Endothelial cell of umbilical vein (primary cell): ENCODE data around the gene DBF4B. TPM values are rescaled to one million over a fixed set of nuclear protein-coding genes. Genes with fewer than 3 reads are reported as not detected.
A peak's percentile ranks its signal among the peaks of the same experiment; 100 is the strongest.
"Not testable (repeated sequence)": the region's sequence is repeated elsewhere in the genome, so short reads cannot be mapped to it uniquely, and the experiment has no call there.

Experiments used
- BruUV-seq: library from RNA; stranded (reverse); fragments of 400-500 nt; replicated peaks from 2 replicates; lab custom pipeline; 2021; lab: Mats Ljungman, UMichigan
- CTCF ChIA-PET: fragments of 300-600, 350-600 bp; sonication (Branson Sonifier 250); formaldehyde crosslinking; loops from one replicate; lab custom pipeline; 2021; ENCODE audit warnings: antibody characterized with exemption, inconsistent platforms; lab: Charles Lee
- POLR2A ChIA-PET: fragments of 300-600, 350-600 bp; sonication (Branson Sonifier 250); formaldehyde crosslinking; loops from one replicate; lab custom pipeline; 2021; ENCODE audit warnings: antibody characterized with exemption, inconsistent platforms; lab: Charles Lee
- DNase-seq: peaks from one replicate; pipeline ENCODE4 v3.0.0-alpha.2; 2011; ENCODE audit warnings: low read depth, low spot score
- FAIRE-seq: peaks from 2 replicates; lab custom pipeline; 2011; peaks lifted over from hg19 to GRCh38; lab: Jason Lieb, UNC
- H2AFZ ChIP-seq: 2 replicates; pipeline ENCODE4 v1.6.0; 2012; ENCODE audit warnings: low read depth, low read length, control low read depth, inconsistent platforms
- H3K27ac ChIP-seq: 2 replicates; pipeline ENCODE4 v1.5.1; 2011; ENCODE audit warnings: low read depth, mild to moderate bottlenecking, control low read depth, low read length, moderate library complexity; ENCODE audit not compliant: insufficient read depth
- H3K27me3 ChIP-seq, 2 experiments: 2 replicates each; pipeline versions ENCODE4 v1.6.0 to v1.6.1; 2011; ENCODE audit warnings: low read length in 2 of 2, mixed read lengths in 1 of 2; ENCODE audit not compliant: control insufficient read depth in 2 of 2, insufficient read depth in 2 of 2
- H3K36me3 ChIP-seq, 2 experiments: 2 replicates in 1 of 2; 3 replicates in 1 of 2; pipeline ENCODE4 v1.5.1; 2011; ENCODE audit warnings: low read length in 2 of 2, mild to moderate bottlenecking in 1 of 2, moderate library complexity in 1 of 2; ENCODE audit not compliant: control insufficient read depth in 2 of 2, insufficient read depth in 2 of 2; ENCODE audit errors: extremely low read depth in 1 of 2
- H3K4me1 ChIP-seq: 3 replicates; pipeline ENCODE4 v1.5.1; 2011; ENCODE audit warnings: mild to moderate bottlenecking, low read length; ENCODE audit not compliant: control insufficient read depth, insufficient read depth; ENCODE audit errors: extremely low read depth
- H3K4me2 ChIP-seq: 2 replicates; pipeline ENCODE4 v1.6.1; 2011; ENCODE audit warnings: low read length, control low read depth, mixed read lengths; ENCODE audit not compliant: insufficient read depth
- H3K4me3 ChIP-seq, 3 experiments: fragments of 200-600 bp in 1 of 3; sonication (generic), shearing (Covaris generic) in 1 of 3; replicated peaks in 1 of 3; 2 replicates each; pipeline ENCODE4 v1.5.1; 2011 to 2016; ENCODE audit warnings: control low read depth in 3 of 3, low read length in 3 of 3, mild to moderate bottlenecking in 2 of 3, inconsistent platforms in 1 of 3, low read depth in 1 of 3, moderate library complexity in 1 of 3; ENCODE audit not compliant: insufficient read depth in 1 of 3
- H3K79me2 ChIP-seq: 2 replicates; pipeline ENCODE4 v1.6.0; 2012; ENCODE audit warnings: low read length, inconsistent platforms; ENCODE audit not compliant: control insufficient read depth, insufficient read depth
- H3K9ac ChIP-seq: replicated peaks from 2 replicates; pipeline ENCODE3; 2011; ENCODE audit warnings: low read length, control low read depth; ENCODE audit not compliant: insufficient read depth; ENCODE audit errors: extremely low read depth
- H3K9me1 ChIP-seq: replicated peaks from 3 replicates; pipeline ENCODE4 v1.6.0; 2011; ENCODE audit warnings: mild to moderate bottlenecking, low read length; ENCODE audit not compliant: control insufficient read depth, insufficient read depth; ENCODE audit errors: extremely low read depth
- H3K9me3 ChIP-seq: replicated peaks from 2 replicates; pipeline ENCODE4 v1.5.1; 2012; ENCODE audit warnings: low read length, inconsistent platforms; ENCODE audit not compliant: control insufficient read depth, insufficient read depth
- H4K20me1 ChIP-seq: replicated peaks from 2 replicates; pipeline ENCODE3; 2011; ENCODE audit warnings: mild to moderate bottlenecking, low read length; ENCODE audit not compliant: control insufficient read depth, insufficient read depth; ENCODE audit errors: extremely low read depth
- CTCF ChIP-seq, 2 donors: IDR thresholded peaks; 1 replicate in 1 of 2; 2 replicates in 1 of 2; pipeline ENCODE4 v1.5.1; 2011; ENCODE audit warnings: low read length in 2 of 2, mild to moderate bottlenecking in 2 of 2, moderate library complexity in 2 of 2, control low read depth in 1 of 2, inconsistent platforms in 1 of 2, low read depth in 1 of 2; ENCODE audit not compliant: insufficient read depth in 1 of 2; ENCODE audit errors: extremely low read depth in 1 of 2
- EZH2 ChIP-seq: IDR thresholded peaks from 2 replicates; pipeline ENCODE4 v1.6.1; 2012; ENCODE audit warnings: borderline replicate concordance, low read depth, mild to moderate bottlenecking, moderate library complexity, low read length, inconsistent platforms; ENCODE audit not compliant: severe bottlenecking
- FOS ChIP-seq: IDR thresholded peaks from 2 replicates; pipeline ENCODE4 v1.6.1; 2011; ENCODE audit warnings: mild to moderate bottlenecking, low read length, moderate library complexity, borderline replicate concordance; ENCODE audit not compliant: insufficient read depth
- GATA2 ChIP-seq: IDR thresholded peaks from 2 replicates; pipeline ENCODE4 v1.7.0; 2011; ENCODE audit warnings: low read depth, mild to moderate bottlenecking, moderate library complexity, mixed read lengths, low read length; ENCODE audit not compliant: insufficient read length, insufficient read depth
- JUN ChIP-seq: IDR thresholded peaks from 2 replicates; pipeline ENCODE4 v1.6.1; 2011; ENCODE audit warnings: borderline replicate concordance, low read depth; ENCODE audit not compliant: insufficient read length, insufficient read depth
- MAX ChIP-seq: IDR thresholded peaks from 2 replicates; pipeline ENCODE4 v1.6.1; 2011; ENCODE audit not compliant: insufficient read depth, insufficient read length
- MYC ChIP-seq: IDR thresholded peaks from one replicate; pipeline ENCODE4 v1.6.1; 2011; ENCODE audit warnings: mild to moderate bottlenecking, low read depth, low read length
- POLR2A ChIP-seq: IDR thresholded peaks from 2 replicates; pipeline ENCODE4 v1.6.1; 2012; ENCODE audit warnings: low read depth, mild to moderate bottlenecking, control low read depth, low read length
- POLR2AphosphoS5 ChIP-seq: IDR thresholded peaks from 2 replicates; pipeline ENCODE4 v1.6.1; 2012; ENCODE audit warnings: low read depth, mild to moderate bottlenecking, control low read depth, low read length, moderate library complexity; ENCODE audit not compliant: insufficient read depth
- dilution Hi-C: fragments of 300-500 bp; cut with MboI; formaldehyde crosslinking; loops from one replicate; pipeline ENCODE4 v1.15.0; 2019; ENCODE audit warnings: low sequenced_read_pairs; ENCODE audit not compliant: extremely low pct_ligation_motif_present
- intact Hi-C: fragments of 100-400 bp; cut with micrococcal nuclease; formaldehyde crosslinking; loops from one replicate; pipeline ENCODE4 v1.10.0; 2022
- polyA plus RNA-seq, 4 experiments: library from polyadenylated mRNA; depleted of rRNA in 3 of 4; stranded (reverse) in 3 of 4; unstranded in 1 of 4; fragments of >200 nt; gene quantifications; 2 replicates each; pipeline versions ENCODE4 v1.2.1 to v1.2.3, GENCODE V29; 2011 to 2012; ENCODE audit warnings: missing spikeins in 1 of 4
- total RNA-seq: library from RNA; stranded (reverse); gene quantifications from 2 replicates; pipeline ENCODE4 v1.2.3, GENCODE V29; 2021

DBF4B gene
- total and polyA plus RNA-seq, 2 donors (not counting 3 experiments of a cell fraction or from before 2014, with no cell fraction given): 12.5 to 26.2 TPM

- TSS peak; percentile 92 for BruUV-seq
- POLR2A ChIA-PET: interaction anchor here (0.9 kb wide), 1 partner anchor 158 kb away, joined by 3 read pairs; no protein-coding TSS in a partner anchor
- Histone ChIP-seq H3K4me2 (peak within 1 kb of the TSS; percentile 92), H3K9ac (peak within 1 kb of the TSS; percentile 94), H3K36me3 (no peaks in the 10 kb centered on the region), H4K20me1 (no peaks in the 10 kb centered on the region), H3K4me1 (peaks cover 14% of the 10 kb centered on the region), H3K4me3 (peak within 1 kb of the TSS; percentile 89 to 98 (median 90)), H3K79me2 (peaks cover 21% of the 10 kb centered on the region), H2AFZ (peak within 1 kb of the TSS; percentile 98), H3K9me1 (no peaks in the 10 kb centered on the region), H3K27me3 (no peaks in the 10 kb centered on the region), H3K27ac (peak within 1 kb of the TSS; percentile 62), H3K9me3 (no peaks in the 10 kb centered on the region)
- FAIRE-seq: peak; percentile 87
- dilution Hi-C loops (no loop called here), intact Hi-C loops (no loop called here)
- TF ChIP-seq MYC (peak; percentile 32), CTCF (IDR thresholded peaks at IDR 0.05; ENCODE audit: extremely low read depth in 1 of 2, insufficient read depth in 1 of 2, low read depth in 1 of 2, low read length in 2 of 2) (no peak), POLR2A (peak; percentile 98), FOS (no peak), GATA2 (no peak), POLR2AphosphoS5 (peak; percentile 95), EZH2 (no peak), JUN (no peak), MAX (peak; percentile 46)
- CTCF ChIA-PET: interaction anchor here (0.8 to 1.5 kb wide), 5 partner anchors 11 to 156 kb away, joined by 3 read pairs; partner anchors contain the start of gene DBF4B
- peak; percentile 95 for DNase-seq
Observed at GRCh38 chr17:44689477-44690217, 18.8 kb upstream of the DBF4B start, which contains the start of gene CCDC43. Gene CCDC43 (minus strand): TSS chr17:44689776. CDS start chr17:44689753, 23 bp downstream.

GRCh38 chr17:44690746-44691306 lies 17.6 kb upstream of the DBF4B start:
- H3K9me1 ChIP-seq, H3K36me3 ChIP-seq, H3K4me3 ChIP-seq, POLR2A ChIA-PET, H3K4me2 ChIP-seq, H3K9ac ChIP-seq, BruUV-seq, intact Hi-C loops, FAIRE-seq, DNase-seq, H3K27ac ChIP-seq, H3K27me3 ChIP-seq, H3K9me3 ChIP-seq, dilution Hi-C loops, H4K20me1 ChIP-seq: not testable (repeated sequence)
- Histone ChIP-seq H3K79me2 (peaks cover 19% of the 10 kb centered on the region), H3K4me1 (peaks cover 14% of the 10 kb centered on the region), H2AFZ (peak overlapping the region; percentile 23)
- CTCF ChIA-PET: interaction anchor here (0.7 kb wide), 1 partner anchor 21 kb away, joined by 4 read pairs; no protein-coding TSS in a partner anchor
